Tongue (tissue), 2 donors: ENCODE measurements around the gene AP1B1. TPM values are rescaled to one million over a fixed set of nuclear protein-coding genes. Genes with fewer than 3 reads are reported as not detected.
"Not testable (repeated sequence)": the region's sequence is repeated elsewhere in the genome, so short reads cannot be mapped to it uniquely, and the experiment has no call there.

Source experiments
- DNase-seq: peaks from one replicate; pipeline ENCODE4 v3.0.0-alpha.2; 2015
- total RNA-seq: library from RNA; depleted of rRNA; stranded (reverse); fragments of >200 nt; gene quantifications from one replicate; pipeline ENCODE4 v1.2.3, GENCODE V29; 2014

The AP1B1 gene
- 34.7 TPM for total RNA-seq

DNA sequence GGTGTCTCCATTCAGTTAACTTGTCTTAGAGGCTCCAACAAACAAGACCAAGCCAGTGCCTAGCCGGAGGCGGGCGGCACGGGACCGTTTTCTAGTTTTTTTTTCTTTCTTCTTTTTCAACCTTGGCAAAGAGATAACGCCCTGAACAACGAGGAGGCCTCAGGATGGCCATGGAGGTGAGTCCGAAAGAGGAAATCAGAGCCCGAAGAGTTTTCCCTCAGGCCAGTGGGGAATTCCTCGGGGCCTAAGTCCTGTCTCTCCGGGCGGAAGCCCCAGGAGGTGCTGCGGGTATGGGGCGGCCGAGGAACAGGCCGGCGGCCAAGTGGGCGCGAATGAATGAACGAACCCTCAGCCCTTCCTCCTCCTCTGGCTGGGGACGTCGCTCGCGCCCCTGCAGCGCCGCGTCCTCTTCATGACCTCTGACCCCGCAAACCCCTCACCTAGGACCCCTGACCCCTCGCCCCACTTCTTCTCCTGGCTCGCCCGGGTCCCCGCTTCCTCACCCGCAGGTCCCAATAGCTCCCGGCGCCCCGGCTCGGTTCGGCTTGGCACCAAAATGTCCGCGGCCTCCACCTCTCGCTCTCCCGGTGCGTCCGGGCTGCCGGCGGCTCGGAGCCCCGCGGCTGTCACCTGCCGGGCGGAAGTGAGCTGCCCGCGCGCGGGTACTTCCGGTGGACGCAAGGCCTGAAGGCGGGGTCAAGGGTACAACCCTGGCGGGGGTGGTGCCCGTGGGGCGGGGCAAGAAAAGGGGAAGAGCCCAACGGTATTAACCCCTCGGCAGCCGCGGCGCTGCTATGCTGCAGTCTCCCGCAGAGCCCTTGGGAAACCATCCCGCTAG lies at the start of gene AP1B1:
Gene AP1B1, minus strand, starts transcription at position 650 of the 838 bp plus-strand sequence. CDS start 21,327 bp downstream, outside the sequence.
- peak; percentile 96 for DNase-seq

DNA sequence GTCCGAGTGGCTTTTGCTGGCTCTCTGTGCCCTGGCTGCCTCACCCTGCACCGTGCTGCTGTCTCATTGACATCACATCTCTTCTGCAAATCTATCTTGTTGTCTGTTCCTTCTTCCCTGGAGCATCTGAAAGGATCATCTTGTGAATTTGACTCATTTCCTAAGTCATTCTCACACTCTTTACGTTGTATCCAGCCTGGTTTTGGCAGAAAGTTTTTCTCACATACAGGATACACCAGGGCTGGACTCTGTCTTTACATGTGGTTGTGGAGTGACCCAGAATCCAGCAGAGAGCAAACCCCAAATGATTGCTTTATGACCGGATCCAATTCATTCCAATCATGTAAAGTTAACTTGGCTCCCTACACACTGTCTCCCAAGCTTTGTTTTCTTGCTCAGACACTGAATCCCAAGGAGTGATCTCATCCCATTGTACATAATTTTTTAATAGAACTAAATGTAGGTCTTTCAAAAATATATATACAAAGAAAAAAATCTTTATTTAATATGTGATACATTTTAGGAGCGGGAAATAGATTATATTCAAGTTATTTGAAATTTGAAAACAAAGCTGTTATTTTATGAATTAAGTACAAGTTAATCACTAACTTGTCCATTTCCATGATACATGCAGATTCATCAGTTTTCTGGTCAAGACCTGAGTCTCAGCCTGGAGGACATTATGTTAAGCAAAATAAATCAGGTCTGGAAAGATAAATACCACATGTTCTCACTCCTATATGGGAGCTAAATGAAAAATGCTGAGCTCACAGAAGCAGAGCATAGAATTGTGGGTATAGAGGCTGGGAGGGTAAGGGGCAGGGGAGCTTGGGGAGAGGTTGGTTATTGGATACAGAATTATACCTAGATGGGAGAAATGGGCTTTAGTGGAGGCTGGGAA lies 47.1 kb upstream of the AP1B1 start:
- peak; percentile 23 for DNase-seq

DNA sequence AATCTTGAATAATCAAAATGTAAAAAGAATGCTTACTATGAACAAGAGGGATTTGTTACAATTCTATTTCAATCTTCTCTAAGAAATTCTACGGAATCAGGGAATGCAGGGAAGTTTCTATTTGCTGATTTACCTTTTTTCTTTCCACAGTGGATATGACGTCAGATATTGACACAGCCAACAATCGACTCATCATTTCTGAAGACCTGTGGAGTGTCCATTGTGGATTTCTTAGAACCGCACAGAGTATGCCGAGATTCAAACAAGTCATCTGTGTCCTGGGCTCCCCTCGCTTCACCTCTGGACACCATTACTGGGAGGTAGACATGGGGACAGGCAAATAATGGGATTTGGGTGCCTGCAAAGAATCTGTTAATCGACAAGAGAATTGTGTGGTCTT lies 45.9 kb upstream of the AP1B1 start:
- DNase-seq = no peak

DNA sequence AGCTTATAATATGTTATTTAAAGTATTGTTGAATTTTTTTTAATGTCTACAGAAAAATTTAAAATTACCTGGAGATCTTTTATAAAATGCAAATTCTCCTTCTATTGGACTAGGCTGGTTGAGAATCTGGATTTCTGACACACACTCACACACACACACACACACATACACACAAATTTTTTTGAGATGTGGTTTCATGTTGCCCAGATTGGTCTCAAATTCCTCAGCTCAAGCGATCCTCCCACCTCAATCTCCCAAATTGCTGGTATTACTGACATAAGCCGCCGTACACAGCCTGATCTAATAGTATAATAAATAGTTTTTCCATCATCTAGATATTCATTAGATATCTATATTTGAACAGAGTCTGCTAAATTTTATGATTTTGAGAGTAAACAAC lies 45.5 kb upstream of the AP1B1 start:
- DNase-seq = no peak

DNA sequence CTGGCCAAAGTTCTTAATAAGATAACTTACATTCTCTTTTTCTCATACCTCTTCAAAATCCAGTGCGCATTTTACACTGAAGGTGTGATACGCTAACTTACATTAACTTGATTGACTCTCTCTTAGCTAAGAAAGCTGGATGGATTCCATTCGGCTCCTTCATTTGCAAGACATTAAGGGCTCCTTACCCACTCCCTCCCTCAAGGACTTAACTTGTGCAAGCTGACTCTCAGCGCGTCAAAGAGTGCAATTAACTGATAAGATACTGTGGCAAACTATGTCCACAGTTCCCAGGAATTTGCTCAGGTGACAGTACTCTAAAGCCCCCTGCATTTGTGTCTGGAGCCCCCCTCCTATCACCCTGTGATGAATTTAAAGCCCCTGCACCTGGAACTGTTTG lies 43.6 kb upstream of the AP1B1 start:
- DNase-seq = no peak

GRCh38 chr22:29427176-29427760 lies 38.9 kb upstream of the AP1B1 start:
- DNase-seq = no peak

GRCh38 chr22:29426476-29426875 lies 38.1 kb upstream of the AP1B1 start:
- no peak for DNase-seq

GRCh38 chr22:29418704-29419103 lies 30.3 kb upstream of the AP1B1 start:
- DNase-seq = not testable (repeated sequence)

- not testable (repeated sequence) for DNase-seq
These were observed 26.7 kb upstream of the AP1B1 start for GRCh38 chr22:29414951-29415591.

- not testable (repeated sequence) for DNase-seq
These were observed 24.4 kb upstream of the AP1B1 start for GRCh38 chr22:29412772-29413171.

DNA sequence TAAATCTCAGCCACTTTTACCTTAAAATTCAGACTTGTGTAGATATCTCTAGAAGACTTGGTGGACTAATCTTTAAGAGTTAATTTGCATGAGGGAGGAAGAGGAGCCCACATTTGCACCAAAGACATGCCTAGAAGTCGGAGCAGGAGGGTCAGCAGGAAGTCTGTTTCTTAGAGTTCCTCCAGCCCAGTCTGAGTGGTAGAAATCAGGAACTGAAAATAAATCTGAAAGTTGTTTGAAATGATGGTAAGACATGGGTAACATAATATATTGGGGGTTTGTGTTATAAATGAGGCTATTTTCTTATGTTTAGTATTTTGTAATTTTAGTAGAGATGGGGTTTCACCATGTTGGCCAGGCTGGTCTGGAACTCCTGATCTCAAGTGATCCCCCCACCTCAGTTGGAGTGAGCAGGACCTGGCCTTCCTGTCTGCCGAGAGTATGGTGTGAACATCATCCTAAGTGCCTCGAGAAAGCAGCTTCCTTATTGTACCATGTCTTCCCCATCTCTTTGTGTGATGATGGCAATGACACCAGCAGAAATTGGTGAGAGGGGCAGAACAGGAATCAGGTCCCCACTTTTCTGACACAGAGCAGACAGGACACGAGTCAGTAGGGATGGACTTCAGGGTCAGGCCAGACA lies 23.3 kb upstream of the AP1B1 start:
- not testable (repeated sequence) for DNase-seq

GRCh38 chr22:29408940-29409339 lies 20.6 kb upstream of the AP1B1 start:
- no peak for DNase-seq

- DNase-seq = not testable (repeated sequence)
These were observed 13.2 kb upstream of the AP1B1 start for GRCh38 chr22:29401538-29401937.

- DNase-seq = no peak
These were observed 12.2 kb upstream of the AP1B1 start for GRCh38 chr22:29400576-29400975.

- no peak for DNase-seq
These were observed 9.4 kb upstream of the AP1B1 start for GRCh38 chr22:29397791-29398190.

GRCh38 chr22:29396126-29396525 lies 7.8 kb upstream of the AP1B1 start:
- no peak for DNase-seq

DNA sequence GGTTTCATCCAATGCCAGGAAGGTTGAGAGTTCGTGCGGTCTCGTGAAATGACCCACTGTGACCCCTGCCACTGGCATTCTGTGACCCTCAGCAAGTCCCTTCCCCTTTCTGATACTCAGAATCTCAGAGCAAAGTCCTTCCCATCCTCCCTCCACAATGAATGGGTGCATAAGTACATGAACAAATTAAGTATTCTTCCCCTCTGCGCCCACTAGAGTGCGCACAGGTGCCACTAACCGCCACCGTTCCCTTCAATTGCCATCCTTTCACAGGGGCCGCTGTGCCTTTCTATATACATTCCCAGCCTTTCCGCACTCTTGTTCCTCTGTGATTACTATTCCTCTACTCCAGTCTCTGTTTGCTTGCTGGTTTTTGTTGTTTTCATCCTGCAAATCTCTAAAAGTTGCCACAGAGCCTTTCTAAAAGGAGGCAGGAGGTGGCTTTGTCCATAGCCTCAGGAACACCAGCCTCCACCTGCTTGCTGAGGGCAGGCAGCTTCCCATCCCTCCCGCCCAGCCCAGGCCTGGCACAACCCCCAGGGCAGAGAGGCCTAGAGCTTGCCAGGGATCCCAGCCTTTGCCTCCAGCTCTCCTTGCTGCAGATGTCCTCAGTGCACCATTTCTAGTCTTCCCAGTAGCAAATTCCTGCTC lies 6.7 kb upstream of the AP1B1 start:
- DNase-seq = peak; percentile 91

DNA sequence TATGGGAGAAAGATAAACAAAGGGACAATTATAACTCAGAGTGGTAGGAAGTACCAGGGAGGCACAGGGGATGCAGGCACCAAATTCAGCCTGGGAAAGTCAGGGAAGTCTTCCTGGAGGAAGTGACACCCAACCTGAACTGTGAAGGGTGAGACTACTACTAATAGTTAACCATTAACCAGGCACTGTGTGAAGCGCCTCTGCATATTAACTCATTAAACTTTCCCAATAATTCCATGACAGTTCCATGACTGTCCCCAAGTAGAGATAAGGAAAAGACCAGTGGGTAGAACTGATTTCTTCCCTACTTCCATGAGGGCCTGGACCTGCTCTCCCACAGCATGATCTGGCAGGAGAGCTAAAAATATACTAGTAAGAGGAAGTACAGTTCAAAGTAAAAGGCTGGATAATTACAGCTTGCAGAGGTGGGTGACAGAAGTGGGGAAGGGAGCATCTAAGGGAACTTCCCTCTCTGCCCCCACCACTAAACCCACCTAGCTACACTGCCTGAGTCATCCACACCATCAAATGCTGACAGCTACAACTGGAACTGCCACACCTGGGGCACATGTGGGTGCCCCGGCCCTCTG lies 4.7 kb upstream of the AP1B1 start:
- no peak for DNase-seq

DNA sequence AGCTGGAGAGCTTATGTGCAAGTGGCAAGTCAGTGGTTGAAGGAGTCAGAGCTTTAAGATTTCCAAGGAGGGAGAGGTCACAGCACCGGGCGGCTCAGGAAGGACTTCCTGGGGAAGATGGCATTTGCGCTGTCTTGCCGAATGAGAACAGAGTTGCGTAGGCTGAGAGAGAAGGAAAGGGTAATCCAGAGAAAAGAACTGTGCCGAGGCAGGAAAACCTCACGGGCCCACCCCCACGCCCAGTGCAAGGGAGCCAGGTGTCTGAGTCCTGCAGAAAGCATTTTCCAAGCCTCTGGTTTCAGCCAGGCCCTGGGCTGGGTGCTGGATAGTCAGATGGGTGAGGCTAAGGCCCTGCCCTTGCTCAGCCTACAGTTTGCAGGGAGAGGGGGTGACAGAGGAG lies 3.2 kb upstream of the AP1B1 start:
- no peak for DNase-seq

DNA sequence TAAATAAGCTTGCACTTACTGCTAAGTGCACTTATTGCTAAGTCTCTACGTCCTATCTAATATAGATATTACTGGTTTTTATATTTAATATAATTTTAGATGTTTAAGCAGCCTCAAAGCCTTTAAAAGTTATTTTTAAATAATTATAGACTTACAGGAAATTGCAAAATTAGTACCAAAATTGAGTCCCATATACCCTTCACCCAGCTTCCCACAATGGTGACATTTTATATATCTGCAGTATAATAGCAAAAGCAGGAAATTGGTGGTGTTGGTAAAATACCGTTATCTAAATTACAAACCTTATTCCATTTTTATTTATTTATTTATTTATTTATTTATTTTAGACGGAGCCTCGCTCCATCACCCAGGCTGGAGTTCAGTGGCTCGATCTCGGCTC lies 1.9 kb upstream of the AP1B1 start:
- DNase-seq = no peak

GRCh38 chr22:29388759-29389090 lies 355 bp upstream of the AP1B1 start:
- DNase-seq = no peak
